ENCODE data around the gene PDLIM5.

GRCh38 chr4:94448815-94449375 is 2.8 kb upstream of the PDLIM5 start:
- TF ChIP-seq CTCF (conservative IDR thresholded peaks at IDR 0.05; ENCODE audit: low read length) (no peak), EZH2phosphoT487 (IDR thresholded peaks at IDR 0.05; ENCODE audit: borderline replicate concordance, low read depth, low read length) (no peak)
